ENCODE results near the gene SLFN14.
"Not testable (repeated sequence)": the region's sequence is repeated elsewhere in the genome, so short reads cannot be mapped to it uniquely, and the experiment has no call there.

The SLFN14 gene

DNA sequence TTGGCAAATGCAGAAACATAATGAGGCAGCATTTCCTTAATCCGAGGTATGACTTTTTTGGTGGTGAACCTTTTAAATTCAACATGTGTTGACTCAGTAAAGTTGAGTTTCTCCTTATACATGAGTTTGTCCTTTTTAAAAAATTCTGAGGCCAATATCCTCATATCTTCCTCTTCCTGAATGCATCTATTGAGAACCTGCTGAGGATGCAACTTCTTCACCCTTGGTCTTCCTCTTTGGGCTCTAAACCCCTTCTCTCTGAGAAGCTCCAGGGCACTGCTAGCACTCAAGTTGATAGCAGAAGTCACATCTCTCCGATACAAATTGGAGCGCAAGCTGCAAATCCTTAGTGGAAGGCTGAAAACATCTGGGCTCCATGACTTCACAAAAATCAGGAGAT, 3.3 kb downstream of the SLFN14 start:
- no peak for DNase-seq

DNA sequence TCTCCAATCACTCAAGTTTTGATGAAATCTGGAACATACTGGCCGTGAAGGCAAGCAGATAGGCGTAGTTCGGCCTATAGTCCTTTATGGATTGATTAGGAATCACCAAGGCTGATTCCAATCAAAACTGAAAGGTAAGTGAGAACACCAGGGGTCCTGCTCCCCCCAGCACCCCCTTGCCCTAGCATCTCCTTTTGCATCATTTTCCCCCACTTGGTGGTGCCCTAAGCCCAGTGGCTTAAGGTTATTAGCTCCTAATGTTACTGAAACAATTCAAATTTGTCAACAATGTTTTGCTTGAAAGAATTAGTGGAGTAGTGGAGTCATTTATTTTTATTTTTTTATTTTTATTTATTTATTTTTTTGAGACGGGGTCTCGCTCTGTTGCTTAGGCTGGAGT, 4.9 kb downstream of the SLFN14 start:
- DNase-seq, result no peak

DNA sequence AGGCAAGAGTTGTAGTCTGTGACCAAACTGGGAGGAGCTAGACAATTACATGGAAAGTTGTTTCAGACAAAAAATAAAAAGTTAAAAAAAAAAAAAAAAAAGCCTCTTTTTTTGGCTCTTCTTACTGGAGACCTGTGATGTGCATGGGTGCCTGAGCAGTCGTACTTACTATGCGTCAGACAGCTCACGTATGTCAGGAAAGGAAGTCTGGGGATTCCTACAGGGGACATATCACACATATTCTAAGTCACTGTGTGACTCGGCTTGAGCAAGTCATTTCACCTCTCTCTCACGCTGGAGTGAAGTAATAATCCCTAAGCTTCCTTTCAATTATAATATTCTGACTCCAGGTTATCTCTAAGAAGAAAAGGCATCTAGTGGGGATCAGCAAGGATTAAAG, 6.0 kb downstream of the SLFN14 start:
- DNase-seq, result peak; percentile 31

DNA sequence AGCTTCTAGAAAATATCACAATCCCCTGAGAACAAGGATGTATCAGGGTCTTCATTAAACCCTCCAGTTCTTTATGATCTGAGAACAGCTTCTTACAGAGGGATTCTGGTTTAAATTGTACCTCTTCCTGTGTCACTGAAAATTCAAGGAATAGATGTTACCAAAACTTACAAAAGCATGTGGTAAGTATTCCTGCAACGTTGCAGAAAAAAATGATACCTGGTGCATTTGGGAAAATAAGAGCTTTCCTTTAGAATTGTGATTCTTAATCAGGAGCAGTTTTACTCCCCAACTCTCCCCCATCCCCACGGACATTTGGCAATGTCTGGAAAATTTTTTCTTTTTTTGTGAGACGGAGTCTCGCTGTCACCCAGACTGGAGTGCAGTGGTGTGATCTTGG, 7.3 kb downstream of the SLFN14 start:
- DNase-seq, result no peak

DNA sequence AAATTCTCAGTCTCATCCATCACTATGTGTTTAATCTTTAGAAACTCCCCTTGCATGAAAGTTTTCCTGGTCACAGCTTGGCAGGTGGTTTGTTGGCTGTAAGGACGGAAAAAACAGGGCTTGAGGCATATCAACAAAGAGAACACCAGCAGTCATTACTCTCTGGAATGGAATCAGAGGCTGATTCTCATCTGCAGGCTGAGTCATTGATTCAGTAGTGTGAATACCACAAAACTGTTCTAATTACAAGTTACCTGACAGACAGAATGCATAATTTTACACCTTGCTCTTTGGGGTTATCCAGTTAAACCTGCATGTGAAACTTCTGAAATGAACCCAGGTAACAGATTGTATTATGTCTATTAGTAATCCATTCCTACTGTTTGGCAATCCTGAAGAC, 11.6 kb downstream of the SLFN14 start:
- DNase-seq, result no peak

DNA sequence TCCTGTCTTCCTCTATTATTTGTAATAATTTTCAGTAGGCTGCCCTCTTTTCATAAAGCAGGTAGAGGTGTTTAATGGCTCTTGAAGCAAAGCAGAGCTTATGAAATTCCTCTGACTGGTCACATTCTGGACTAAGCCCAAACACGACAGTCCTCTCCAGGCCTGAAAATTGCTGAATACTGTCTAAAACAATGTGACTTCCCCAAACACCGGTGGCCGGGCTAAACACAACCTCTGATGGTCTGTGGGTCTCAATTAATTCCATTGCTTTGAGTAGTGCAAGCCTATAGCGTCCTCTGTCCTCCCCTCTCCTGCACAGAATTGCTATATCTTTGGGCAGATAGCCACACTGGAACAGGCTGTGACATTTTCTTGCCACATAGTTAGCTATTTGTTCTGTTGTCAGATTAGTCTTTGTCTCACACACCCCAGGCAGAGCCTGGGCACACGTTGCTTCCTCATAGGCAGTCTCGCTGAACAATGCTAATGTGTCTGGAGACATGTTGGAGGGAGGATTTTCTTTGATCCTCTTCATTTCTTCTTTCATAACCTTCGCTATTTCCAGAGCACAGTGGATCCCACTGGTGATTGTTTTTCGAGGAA, 12.3 kb downstream of the SLFN14 start:
- DNase-seq, result no peak

DNA sequence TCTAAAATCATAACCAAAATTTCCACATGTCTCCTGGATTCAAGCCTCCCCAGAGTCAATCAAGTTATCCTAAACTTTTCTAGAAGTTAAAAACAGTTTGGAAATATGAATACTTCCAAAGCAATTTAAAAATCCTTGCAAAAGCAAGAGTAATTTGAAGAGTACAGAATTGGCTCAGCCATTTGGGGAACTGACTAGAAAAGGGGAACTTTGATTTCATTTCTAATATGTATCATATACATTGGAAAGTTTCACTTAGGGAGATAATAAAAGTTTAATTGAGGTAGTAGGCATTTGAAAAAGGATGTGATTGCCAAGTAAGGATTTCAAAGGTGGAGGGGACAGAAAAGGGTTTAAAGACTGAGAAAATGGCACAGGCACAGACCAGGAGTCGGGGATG, 14.1 kb downstream of the SLFN14 start:
- no peak for DNase-seq

DNA sequence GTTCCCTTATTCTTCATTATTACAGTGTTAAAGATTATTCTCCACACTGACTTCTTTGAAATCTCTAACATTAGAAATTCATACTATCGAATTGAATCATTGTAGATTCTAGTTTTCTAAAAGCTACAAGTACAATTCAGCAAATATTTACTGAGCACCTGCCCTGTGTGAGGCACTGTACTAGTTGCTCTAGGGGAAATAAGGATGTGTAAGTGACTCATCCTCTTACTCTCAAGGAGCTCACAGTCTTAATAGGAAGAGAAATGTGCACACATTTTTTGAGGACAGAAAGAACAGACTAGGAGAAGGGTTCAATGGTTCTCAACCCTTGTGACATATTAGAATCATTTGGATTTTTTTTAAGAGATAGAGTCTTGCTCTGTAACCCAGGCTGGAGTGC, 15.5 kb downstream of the SLFN14 start:
- DNase-seq, result no peak

DNA sequence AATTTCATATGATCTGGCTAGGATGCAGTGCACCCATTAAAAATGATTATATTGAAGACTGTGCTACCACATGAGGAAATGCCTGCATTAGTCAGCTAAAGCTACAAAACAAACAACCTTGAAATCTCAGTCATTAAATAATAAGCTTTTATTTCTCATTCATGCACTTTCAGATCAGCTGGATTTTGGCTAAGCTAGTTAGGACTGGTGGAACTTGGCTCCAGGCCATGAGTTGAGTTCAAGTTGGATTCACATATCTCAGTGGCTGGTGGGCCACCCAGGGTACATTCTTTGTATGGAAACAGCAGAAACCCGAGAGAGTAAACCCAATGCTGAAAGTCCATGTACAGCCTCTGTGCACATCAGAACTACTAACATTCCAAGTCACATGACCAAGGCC, 16.8 kb downstream of the SLFN14 start:
- DNase-seq, result no peak

DNA sequence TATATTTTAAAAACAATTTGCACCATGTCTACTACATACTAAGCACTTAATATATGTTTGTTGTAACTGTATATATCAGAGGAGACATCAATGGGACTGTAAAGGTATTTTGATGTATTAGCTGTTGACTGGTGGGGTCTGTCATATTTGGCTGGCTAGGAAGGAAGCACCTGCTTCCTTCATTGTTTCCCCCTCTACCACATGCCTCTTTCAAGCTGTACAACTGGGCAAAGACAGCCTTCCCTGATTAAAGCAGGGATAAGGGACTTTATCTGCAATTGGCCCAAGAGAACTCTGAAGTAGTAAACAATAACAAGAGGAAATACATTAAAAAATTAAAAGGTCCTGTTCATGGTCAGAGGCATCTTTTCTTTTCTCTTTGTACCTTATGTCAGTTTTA, 17.6 kb downstream of the SLFN14 start:
- no peak for DNase-seq

DNA sequence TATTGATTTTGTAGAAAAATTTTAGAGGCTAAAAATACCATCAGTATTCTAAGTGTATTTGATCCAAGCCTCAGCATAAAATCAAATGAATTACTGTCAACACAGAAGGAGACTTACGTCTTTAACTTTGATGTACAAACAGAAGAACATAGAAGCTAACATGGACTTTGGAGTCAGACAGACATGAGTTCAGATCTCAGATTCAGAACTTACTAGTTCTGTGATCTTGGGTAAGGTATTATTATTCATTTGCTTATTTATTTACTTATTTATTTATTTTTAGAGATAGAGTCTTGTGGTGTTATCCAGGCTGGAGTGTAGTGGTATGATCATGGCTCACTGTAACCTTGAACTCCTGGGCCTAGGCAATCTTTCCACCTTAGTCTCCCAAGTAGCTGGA, 19.2 kb downstream of the SLFN14 start:
- DNase-seq, result no peak

DNA sequence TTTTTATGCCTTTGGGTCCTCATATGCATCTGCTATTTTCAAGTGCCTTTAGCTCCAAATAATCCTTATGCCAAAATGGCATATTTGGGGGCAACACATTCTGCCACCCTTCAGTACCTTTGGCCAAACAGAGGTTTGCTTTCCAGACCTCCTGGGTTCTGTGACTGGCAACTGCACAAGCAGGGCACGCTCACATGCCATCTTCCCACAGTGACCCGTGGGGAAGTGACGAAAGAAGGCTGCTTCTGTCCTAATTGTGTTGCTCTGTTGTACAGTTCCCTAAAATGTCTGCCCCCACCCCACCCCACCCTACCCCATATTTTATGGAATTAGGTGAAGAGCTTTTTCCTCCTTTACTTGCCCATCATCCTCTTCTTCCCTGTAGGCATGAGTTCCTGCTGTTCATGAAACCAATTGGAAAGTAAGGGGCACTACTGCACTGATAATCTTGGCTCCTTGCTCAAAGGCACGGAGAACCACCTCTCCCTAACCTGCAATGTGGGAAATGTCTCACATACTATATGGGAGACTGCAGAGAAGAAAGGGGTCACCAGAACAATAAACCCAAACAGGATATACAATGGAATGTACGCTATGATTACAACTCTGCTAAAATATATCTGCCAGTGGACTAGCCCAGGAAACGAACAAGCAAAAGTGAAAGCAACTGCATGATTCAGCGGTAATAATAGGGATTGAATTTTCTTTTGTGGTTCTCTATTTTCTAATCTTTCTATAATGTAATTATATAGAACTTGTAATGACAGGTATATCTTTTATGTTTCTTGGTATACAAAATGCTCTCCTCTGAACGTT, 19.8 kb downstream of the SLFN14 start:
- DNase-seq, result peak; percentile 62

DNA sequence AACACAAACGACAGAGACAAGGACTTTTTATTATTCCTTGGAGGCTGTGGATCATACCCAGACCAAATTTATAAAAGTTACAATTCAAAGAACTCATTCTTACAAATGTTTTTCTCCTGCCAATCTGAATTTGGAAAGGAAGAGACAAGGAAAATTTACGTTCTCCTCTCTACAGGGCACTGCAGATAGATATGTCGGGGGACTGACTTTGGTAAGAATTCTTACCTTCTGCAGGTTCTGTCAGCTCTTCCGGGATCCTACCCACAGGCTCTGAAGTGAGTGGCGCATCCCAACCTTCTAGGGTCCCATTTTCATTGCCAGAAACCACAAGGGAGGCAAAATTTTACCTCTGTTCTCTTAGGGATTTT, 21.0 kb downstream of the SLFN14 start:
- DNase-seq, result no peak

DNA sequence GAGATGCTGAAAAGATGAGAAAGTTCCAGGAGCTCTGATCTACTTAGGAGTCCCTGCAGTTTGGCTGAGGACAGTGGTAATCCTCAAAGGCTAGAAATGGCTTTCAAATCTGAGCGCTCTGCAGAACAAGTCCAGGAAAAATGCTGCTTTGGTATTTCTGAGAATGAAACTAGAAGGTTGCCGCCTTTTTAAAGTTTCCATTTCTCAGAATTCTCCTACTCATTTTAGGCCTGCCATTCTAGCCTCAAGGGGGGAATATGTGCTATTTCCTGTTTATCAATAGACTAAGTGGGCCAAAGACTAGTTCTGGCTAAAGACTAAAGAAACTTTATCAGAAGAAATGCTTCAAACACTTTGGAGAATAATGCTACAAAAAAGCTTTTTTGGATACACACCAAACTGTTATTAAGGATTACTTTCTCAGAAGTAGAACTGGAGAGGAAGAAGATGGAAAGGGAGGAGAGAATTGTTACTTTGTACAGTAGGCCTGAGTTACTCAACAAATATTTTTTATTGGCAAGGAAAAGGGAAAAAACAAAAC, 22.9 kb downstream of the SLFN14 start, which contains the start of gene SLFN12L:
TSS of gene SLFN12L (minus strand) at position 78 of the 541 bp plus-strand sequence. CDS start 15,314 bp downstream, outside the sequence.
- peak; percentile 27 for DNase-seq

DNA sequence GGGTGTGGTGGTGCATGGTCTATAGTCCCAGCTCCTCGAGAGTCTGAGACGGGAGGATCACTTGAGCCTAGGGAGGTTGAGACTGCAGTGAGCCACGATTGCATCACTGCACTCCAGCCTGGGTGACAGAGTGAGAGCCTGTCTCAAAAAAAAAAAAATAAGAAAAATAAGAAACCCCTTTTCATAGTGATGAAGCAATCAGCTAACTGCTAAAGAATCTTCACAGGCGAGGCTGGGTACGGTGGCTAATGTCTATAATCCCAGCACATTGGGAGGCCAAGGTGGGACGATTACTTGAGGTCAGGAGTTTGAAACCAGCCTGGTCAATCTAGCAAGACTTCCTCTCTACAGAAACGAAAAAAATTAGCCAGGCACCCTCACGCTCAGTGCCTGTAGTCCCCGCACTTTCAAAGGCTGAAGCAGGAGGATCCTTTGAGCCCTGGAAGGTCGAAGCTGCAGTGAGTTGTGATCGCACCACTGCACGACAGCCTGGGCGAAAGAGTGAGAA, 23.9 kb downstream of the SLFN14 start:
- peak; percentile 55 for DNase-seq

DNA sequence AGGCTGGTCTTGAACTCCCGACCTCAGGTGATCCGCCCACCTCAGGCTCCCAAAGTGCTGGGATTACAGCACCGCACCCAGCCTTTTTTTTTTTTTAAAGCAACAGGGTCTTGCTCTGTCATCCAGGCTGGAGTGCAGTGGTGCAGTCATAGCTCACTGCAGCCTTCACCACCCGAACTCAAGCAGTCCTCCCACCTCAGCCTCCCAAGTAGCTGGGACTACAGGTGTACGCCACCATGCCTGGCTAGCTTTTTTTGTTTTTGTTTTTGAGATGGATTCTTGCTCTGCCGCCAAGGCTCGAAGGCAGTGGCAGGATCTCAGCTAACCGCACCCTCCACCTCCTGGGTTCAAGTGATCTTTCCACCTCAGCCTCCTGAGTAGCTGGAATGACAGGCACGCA, 25.2 kb downstream of the SLFN14 start:
- peak; percentile 31 for DNase-seq

DNA sequence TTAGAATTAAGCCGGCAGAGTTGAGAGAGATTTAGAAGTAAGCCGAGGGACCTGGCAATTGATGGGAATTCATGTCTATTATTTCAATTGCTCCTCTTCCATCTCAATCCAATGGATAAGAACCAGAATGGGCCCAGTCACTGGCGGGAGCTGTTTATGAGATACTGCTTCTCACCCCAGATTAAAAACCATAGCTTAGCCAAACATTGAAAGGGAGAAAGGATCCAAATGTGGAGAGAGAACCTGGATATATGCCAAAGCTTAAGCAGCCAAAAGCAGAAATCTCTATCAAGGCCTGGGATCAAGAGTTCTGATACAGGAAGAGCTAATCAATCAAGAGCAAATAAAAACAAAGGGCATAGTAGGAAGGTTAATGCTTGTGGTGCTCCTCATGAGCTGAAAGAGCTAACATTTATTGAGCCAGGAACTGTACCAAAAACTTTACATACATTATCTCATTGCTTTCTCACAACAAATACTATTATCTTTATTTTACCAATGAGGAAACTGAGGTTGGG, 26.0 kb downstream of the SLFN14 start:
- no peak for DNase-seq

DNA sequence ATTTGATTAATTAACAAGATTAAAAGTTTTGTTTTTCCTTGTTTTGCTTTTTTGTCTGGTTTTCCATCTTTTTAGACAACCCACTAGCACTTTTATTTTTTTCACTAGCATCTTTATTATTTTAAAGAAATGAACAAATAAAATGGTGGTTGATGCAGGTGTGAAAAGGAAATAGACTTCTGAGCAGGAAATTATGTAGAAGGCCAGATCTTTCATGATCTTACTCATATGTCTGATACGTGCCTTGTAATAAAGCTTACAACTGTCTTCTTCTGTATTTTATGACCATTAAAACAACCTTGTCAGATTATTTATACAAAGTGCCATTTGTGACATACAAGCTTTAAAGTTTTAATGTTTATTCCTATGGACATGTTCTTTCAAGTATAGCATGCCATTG, 29.5 kb downstream of the SLFN14 start:
- no peak for DNase-seq

DNA sequence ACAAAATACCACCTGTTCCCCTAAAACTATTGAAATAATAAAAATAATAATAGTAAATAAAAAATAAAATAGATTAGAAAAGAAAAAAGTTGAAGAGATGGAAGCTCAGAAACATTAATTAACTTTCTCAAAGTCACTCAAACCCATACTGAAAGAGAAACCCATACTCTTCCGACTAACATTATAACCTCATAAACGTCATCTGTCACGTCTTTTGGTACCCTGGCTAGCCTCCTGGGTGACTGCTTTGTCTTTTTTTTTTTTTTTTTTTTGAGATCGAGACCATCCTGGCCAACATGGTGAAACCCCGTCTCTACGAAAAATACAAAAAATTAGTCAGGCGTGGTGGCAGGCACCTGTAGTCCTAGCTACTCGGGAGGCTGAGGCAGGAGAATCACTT, 30.8 kb downstream of the SLFN14 start:
- DNase-seq, result no peak

DNA sequence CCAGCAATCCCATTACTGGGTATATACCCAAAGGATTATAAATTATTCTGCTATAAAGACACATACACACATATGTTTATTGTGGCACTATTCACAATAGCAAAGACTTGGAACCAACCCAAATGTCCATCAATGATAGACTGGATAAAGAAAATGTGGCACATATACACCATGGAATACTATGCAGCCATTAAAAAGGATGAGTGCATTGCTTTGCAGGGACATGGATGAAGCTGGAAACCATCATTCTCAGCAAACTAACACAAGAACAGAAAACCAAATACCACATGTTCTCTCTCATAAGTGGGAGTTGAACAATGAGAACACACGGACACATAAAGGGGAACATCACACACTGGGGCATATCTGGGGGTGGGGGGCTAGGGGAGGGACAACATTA, 31.3 kb downstream of the SLFN14 start:
- not testable (repeated sequence) for DNase-seq

DNA sequence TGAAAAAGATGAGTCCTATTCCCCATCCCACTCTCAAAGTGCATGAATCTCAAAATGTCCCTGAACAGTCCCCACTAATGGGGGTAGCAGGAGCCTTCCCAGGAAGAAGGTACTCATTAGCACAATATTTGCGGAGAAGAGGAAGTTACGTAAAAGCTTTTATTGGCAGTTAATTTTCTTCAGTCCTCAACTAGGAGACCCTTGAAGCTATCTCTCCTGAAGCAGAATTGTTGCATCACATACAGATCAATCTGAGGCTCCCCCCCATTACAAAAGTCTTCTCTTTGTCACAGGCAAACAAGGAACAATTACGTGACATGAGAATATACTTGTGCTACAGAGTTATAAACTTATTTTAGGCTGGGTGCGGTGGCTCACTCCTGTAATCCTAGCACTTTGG, 37.3 kb downstream of the SLFN14 start:
- no peak for DNase-seq

DNA sequence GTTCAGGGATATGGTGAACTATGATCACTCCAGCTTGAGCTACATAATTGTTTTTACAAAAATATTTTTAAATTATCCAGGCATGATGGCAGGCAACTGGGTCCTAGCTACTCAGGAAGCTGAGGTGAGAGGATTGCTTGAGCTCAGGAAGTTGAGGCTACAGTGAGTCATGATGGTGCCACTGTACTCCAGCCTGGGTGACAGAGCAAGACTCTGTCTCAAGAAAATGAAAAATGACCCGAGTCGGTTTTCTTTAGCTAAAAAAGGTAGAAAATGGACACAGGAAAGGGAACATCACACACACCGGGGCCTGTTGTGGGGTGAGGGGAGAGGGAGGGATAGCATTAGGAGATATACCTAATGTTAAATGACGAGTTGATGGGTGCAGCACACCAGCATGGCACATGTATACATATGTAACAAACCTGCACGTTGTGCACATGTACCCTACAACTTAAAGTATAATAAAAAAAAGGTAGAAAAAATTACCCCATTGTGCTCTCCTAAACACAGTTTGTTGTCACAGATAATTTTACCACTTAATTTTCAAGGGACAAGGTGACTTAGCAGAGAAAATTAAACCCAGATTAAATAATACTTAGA, 38.9 kb downstream of the SLFN14 start:
- peak; percentile 46 for DNase-seq

DNA sequence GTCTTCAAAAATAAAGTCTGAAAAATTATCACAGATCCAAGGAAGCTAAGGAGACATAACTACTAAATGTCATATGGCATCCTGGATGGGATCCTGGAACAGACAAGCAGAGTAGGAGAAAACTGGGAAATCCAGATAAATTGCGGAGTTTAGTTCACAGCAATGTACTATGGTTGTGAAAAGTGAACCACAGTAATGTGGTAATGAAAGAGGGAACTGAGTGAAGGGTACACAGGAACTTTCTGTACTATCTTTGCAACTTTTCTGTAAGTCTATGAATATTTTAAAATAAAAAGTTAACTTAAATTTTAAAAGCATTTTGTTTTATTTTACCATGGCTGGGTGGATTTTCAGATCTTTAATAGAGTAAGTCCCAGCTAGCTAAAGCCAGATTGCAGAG, 39.5 kb downstream of the SLFN14 start:
- DNase-seq, result no peak

All from activated CD4-positive, alpha-beta T cell treated with anti-CD3 and anti-CD28 coated beads for 48 hours (primary cell).